Effector memory CD4-positive, alpha-beta T cell (primary cell): Measurements from ENCODE around the gene WWTR1.

ENCODE experiments used
- DNase-seq, 3 donors: peaks; one replicate each; pipeline ENCODE4 v3.0.0-alpha.2; 2020
- H3K27ac ChIP-seq: 2 replicates; pipeline ENCODE4 v1.7.0; 2013; ENCODE audit warnings: mild to moderate bottlenecking, low read length, moderate library complexity; ENCODE audit not compliant: insufficient read depth, poor library complexity, severe bottlenecking
- H3K27me3 ChIP-seq: replicated peaks from 2 replicates; pipeline ENCODE4 v1.7.0; 2013; ENCODE audit warnings: mild to moderate bottlenecking, low read length; ENCODE audit not compliant: insufficient read depth, control insufficient read depth, poor library complexity, severe bottlenecking
- H3K36me3 ChIP-seq: 2 replicates; pipeline ENCODE4 v1.7.0; 2013; ENCODE audit warnings: mild to moderate bottlenecking, low read length, moderate library complexity; ENCODE audit not compliant: control insufficient read depth, insufficient read depth
- H3K4me1 ChIP-seq: 2 replicates; pipeline ENCODE4 v1.7.0; 2013; ENCODE audit warnings: low read length, mild to moderate bottlenecking; ENCODE audit not compliant: control insufficient read depth, insufficient read depth, poor library complexity, severe bottlenecking
- H3K4me3 ChIP-seq: 2 replicates; pipeline ENCODE4 v1.7.0; 2013; ENCODE audit warnings: low read length, low read depth, mild to moderate bottlenecking; ENCODE audit not compliant: insufficient read depth, poor library complexity, severe bottlenecking
- H3K9me3 ChIP-seq: 2 replicates; pipeline ENCODE4 v1.7.0; 2013; ENCODE audit warnings: mild to moderate bottlenecking, low read length, moderate library complexity; ENCODE audit not compliant: control insufficient read depth

Gene WWTR1

DNA sequence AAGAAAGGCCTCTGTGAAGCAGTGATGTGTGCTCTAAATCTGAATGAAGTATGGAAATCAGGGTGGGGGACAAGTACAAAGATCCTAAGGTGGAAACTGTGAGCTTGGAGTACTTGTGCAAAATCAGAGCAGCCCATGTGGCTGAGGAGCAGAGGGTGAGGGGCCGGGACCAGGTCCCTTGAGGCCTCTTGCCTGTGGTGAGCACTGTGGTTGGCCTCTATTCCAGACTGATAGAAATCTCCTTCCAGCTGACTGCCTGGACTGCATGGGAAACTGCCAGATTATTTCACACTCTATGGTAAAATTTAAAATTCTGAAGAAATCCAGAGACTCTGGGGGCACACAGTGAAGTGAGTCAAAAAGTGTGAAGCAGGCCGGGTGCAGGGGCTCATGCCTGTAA lies 101.9 kb downstream of the WWTR1 start:
- Histone ChIP-seq H3K4me1 (no peaks in the 10 kb centered on the region), H3K27me3 (no peaks in the 10 kb centered on the region), H3K4me3 (no peak overlapping the region), H3K27ac (no peak overlapping the region), H3K9me3 (no peaks in the 10 kb centered on the region), H3K36me3 (no peaks in the 10 kb centered on the region)
- no peak for DNase-seq

DNA sequence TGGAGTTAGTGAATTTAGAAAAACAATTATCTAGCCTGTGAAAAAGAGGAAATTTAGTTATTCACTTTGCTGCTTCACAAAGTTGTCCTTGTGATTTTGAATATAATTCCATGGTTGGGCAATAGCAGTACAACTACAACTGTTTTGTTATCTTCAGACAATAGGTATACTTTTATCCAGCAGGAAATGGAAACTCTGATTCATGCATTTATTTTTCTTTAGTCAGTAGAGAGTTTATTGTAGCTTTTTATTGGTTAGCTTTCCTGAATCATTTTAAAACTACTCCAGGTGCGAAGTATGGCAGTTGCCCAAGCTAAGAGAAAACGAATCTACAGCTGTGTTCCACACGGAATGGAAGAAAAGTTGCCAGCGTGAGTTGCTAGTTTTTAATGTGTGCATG lies 103.0 kb downstream of the WWTR1 start:
- no peaks in the 10 kb centered on the region for H3K9me3 ChIP-seq
- no peak overlapping the region for H3K4me3 ChIP-seq
- H3K27me3 ChIP-seq: no peaks in the 10 kb centered on the region
- no peak overlapping the region for H3K27ac ChIP-seq
- DNase-seq: no peak
- no peaks in the 10 kb centered on the region for H3K4me1 ChIP-seq
- no peaks in the 10 kb centered on the region for H3K36me3 ChIP-seq

DNA sequence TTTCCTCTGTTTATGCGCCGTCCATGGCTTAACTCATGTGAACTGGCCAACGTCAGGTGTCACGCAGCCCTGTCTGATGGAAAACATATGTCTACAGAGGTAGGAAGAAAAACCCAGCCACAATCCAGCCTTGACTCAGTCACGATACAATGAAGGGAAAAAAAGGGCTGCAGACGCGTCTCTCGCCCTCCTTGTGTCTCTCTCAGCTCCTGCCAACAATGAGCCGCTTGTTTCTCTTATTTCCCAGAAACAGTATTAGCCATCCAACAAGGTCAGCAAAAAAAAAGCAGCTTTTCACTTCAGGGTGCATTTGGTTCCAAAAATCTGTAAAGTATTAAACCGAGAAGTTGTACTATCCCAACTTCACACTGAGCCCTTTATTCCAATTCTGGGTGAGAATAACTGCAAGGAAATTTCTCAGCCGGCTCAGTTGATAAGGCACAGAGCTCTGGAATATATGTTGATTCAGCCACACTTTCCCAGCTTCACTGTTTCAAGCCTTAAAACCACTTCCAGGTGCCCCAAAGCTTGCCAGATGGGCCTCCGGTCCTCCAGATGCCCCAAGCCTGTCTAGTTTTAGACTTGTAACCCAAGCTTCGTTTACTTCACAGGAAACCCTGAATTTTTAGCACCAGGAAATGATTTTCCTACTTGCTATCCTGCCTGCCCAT lies 103.9 kb downstream of the WWTR1 start:
- Histone ChIP-seq H3K4me3 (no peak overlapping the region), H3K27ac (no peak overlapping the region)

DNA sequence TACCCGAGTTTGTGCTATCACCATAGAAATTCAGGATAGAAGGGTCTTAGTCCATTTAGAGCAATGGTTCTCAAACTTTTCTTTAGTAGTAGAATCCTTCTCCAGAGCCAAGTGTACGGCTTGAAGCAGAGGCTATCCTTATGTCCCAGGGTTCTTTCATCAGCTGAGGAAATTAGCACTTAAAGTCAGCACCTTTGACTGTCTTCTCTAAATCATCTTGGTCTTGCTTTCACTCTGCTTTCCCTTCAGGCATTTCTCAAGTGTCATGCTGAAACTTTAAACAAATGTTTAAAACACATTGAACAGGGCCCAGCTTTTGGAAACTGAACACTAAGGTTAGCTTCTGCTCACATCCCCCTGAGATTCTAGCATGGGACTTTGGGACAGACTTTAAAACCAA lies 105.1 kb downstream of the WWTR1 start:
- H3K27ac ChIP-seq: no peak overlapping the region
- H3K27me3 ChIP-seq: no peaks in the 10 kb centered on the region
- no peaks in the 10 kb centered on the region for H3K36me3 ChIP-seq
- H3K4me1 ChIP-seq: no peaks in the 10 kb centered on the region
- DNase-seq: no peak
- H3K9me3 ChIP-seq: no peaks in the 10 kb centered on the region
- no peak overlapping the region for H3K4me3 ChIP-seq

More for the DNA sequence above, 103.9 kb downstream of the WWTR1 start:
- no peak for DNase-seq
- Histone ChIP-seq H3K9me3 (no peaks in the 10 kb centered on the region), H3K36me3 (no peaks in the 10 kb centered on the region), H3K27me3 (no peaks in the 10 kb centered on the region), H3K4me1 (no peaks in the 10 kb centered on the region)

DNA sequence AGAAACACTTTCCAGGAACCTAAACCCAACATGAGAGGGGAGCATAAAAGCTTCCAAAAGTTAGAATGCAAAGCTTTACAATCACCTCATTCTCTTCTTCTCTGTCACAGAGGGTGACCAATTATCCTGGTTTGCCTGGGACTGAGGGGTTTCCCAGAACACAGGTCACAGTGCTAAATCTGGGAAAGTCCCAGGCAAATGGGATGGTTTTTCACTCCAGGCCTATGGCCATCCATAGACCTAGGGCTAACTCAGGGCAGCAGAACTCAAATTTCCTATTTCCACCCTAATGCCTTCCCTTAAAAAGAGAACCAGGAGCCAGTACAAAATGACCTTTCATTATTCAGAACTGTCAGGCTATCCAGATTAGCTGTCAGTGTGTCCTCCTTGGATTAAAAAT lies 106.3 kb downstream of the WWTR1 start:
- Histone ChIP-seq H3K27me3 (no peaks in the 10 kb centered on the region), H3K4me1 (no peaks in the 10 kb centered on the region), H3K9me3 (no peaks in the 10 kb centered on the region), H3K27ac (no peak overlapping the region), H3K4me3 (no peak overlapping the region), H3K36me3 (no peaks in the 10 kb centered on the region)
- no peak for DNase-seq

DNA sequence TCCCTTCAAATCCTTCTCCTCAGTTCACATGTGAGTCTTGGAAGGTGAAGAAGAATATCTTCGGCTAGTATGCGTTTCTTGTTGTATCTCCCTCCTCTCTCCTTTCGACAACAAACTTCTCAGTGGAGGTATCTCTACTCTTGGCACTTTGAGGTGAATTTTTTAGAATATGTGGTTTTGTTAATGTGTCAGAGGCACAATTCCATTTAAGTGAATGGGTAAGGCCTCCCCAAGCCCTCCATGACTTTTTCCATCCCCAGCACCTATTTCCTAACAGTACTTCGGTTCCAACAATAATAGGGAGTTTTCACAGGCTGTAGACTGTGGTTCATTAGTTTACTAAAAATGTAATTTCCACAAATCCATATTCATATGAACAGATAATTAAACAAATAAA lies 109.2 kb downstream of the WWTR1 start:
- Histone ChIP-seq H3K4me1 (no peaks in the 10 kb centered on the region), H3K9me3 (no peaks in the 10 kb centered on the region), H3K4me3 (no peak overlapping the region), H3K36me3 (no peaks in the 10 kb centered on the region), H3K27ac (no peak overlapping the region), H3K27me3 (no peaks in the 10 kb centered on the region)
- DNase-seq: no peak

DNA sequence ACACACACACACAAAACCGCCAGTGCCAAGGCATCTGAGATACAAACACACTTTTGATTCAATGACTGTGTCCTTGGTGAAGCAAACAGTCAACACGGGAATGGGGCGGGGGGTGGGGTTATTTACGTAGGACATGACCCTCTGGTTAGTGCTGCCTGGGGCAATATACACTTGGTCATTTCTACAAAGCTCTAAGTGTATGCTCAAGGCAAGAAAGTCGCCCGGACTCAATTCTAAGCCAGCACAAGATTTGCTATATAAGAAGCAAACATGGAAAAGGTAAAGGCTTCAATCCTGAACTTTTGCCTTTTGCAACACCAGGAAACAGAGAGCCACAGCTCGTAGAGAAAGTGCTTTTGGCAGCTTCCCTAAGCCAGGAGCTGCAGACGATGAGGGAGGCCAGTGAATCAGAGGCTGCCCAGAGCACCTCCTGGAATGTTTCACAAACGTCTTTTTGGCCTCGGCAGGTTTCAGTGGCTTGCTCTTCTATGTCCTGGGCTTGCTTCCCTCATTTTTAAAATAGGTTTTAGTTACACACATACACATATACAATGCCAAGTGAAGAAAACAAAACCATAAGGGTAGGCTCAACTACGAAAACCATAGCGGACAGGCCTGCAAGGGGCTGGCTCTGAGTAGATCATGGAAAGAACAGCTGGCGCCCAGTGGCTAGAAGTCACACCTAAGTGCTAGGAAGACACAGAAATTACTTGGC lies 109.7 kb downstream of the WWTR1 start:
- Histone ChIP-seq H3K9me3 (no peaks in the 10 kb centered on the region), H3K36me3 (no peaks in the 10 kb centered on the region), H3K4me3 (no peak overlapping the region), H3K27ac (no peak overlapping the region), H3K27me3 (no peaks in the 10 kb centered on the region), H3K4me1 (no peaks in the 10 kb centered on the region)
- no peak for DNase-seq

DNA sequence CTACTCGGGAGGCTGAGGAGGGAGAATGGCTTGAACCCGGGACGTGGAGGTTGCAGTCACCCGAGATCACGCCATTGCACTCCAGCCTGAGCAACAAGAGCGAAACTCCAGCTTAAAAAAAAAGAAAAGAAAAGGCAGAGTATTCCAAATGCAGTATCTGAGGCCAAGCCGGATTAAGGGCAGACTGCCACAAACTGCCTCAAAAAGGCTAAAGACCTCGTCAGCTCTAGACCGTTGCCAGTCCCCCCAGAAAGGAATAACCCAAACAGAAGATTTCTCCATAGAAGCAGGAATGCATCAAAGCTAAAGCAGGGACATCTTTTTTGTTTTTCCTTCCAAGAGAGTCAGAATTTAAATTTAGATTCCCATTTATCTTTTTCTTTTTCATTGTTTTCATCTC lies 110.4 kb downstream of the WWTR1 start:
- Histone ChIP-seq H3K27ac (no peak overlapping the region), H3K36me3 (no peaks in the 10 kb centered on the region), H3K9me3 (no peaks in the 10 kb centered on the region), H3K4me1 (no peaks in the 10 kb centered on the region), H3K4me3 (no peak overlapping the region), H3K27me3 (no peaks in the 10 kb centered on the region)
- no peak for DNase-seq

DNA sequence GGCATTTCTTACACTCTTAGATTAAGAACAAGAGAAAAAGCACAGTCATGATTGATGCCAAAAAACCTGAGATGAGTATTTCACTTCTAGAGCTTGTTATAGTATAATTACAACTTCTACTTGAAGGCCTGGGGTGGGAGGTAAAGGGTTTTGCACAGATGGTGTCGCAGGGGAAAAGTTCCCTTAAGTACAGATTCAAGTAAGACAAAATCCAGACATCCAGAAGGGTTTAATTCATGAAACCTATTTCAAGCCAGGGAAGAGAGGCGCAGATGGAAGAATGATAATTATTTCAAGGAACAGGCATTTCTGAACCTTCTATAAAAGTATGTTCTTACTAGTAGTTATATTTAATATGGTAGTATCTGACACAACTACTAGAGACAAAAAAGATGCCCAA lies 112.8 kb downstream of the WWTR1 start:
- no peaks in the 10 kb centered on the region for H3K27me3 ChIP-seq
- no peaks in the 10 kb centered on the region for H3K4me1 ChIP-seq
- no peak overlapping the region for H3K4me3 ChIP-seq
- H3K9me3 ChIP-seq: no peaks in the 10 kb centered on the region
- H3K36me3 ChIP-seq: no peaks in the 10 kb centered on the region
- no peak for DNase-seq
- H3K27ac ChIP-seq: no peak overlapping the region

DNA sequence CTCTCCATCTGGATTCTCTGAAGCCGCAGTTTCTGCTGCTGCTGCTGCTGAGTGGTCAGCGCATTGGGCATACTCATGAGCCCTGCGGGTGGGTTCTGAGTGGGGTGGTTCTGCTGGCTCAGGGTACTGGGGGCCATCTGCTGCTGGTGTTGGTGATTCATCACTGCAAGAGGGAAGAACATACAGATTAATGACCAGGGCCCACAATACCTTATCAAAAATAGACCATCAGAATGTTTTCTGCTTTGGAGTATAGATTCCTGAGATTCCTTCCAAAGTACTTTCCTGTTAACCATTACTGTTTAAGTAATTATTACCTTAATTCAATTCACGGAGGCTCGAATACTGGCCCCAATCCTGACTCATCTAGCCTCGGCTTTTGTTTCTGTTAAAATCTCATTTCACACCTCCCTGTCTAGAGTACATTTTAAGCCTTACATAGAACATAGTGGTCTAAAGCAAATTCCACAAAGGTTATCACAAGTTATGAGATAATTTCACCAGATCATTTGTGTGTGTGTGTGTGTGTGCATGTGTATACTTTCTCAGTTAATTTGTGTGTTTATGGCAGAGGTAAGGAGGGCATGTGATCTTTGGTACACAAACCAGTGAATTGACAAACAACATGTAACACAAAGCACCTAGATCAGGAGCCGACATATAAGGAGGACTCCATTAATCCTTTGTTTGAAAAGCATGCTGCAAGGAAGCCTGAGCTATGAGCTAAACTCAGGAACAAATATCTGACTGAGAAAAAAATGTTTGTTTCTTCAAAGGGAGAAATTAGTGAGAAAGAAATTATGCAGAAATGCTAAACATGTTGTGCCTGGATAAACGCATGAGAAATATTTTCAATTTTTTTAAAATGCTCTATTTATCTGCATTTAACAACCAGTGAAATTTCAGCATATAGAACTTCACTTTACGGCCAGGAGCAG lies 115.2 kb downstream of the WWTR1 start:
- Histone ChIP-seq H3K4me1 (no peaks in the 10 kb centered on the region), H3K27ac (no peak overlapping the region)

More for the DNA sequence above, 115.2 kb downstream of the WWTR1 start:
- Histone ChIP-seq H3K36me3 (no peaks in the 10 kb centered on the region), H3K27me3 (no peaks in the 10 kb centered on the region), H3K4me3 (no peak overlapping the region), H3K9me3 (no peaks in the 10 kb centered on the region)
- no peak for DNase-seq
